HG02623 (cell line): ENCODE measurements around the gene EPDR1.
"Not testable (repeated sequence)": the region's sequence is repeated elsewhere in the genome, so short reads cannot be mapped to it uniquely, and the experiment has no call there.

Experiments used
- ATAC-seq: cut with Tn5 transposase; IDR thresholded peaks from one replicate; pipeline ENCODE4 v1.9.1; 2021; ENCODE audit warnings: moderate library complexity; ENCODE audit not compliant: unreplicated experiment

Gene EPDR1

GRCh38 chr7:37927773-37928444 lies 7.5 kb downstream of the EPDR1 start:
- ATAC-seq: no peak

GRCh38 chr7:37928878-37929277 lies 8.4 kb downstream of the EPDR1 start:
- no peak for ATAC-seq

GRCh38 chr7:37930226-37930948 lies 9.9 kb downstream of the EPDR1 start:
- ATAC-seq: no peak

- no peak for ATAC-seq
Measured at GRCh38 chr7:37932543-37932942, 12.1 kb downstream of the EPDR1 start.

GRCh38 chr7:37933018-37933566 lies 12.7 kb downstream of the EPDR1 start:
- no peak for ATAC-seq

- no peak for ATAC-seq
Measured at GRCh38 chr7:37942934-37943610, 22.6 kb downstream of the EPDR1 start.

GRCh38 chr7:37943905-37944736 lies 23.7 kb downstream of the EPDR1 start:
- no peak for ATAC-seq

- ATAC-seq: no peak
Measured at GRCh38 chr7:37944737-37945054, 24.3 kb downstream of the EPDR1 start.

GRCh38 chr7:37945336-37945735 lies 24.9 kb downstream of the EPDR1 start:
- no peak for ATAC-seq

- ATAC-seq: no peak
Measured at GRCh38 chr7:37947138-37947940, 26.9 kb downstream of the EPDR1 start.

- no peak for ATAC-seq
Measured at GRCh38 chr7:37947941-37948210, 27.4 kb downstream of the EPDR1 start.

- no peak for ATAC-seq
Measured at GRCh38 chr7:37952240-37952639, 31.8 kb downstream of the EPDR1 start.

- ATAC-seq: not testable (repeated sequence)
Measured at GRCh38 chr7:37954217-37954616, 33.8 kb downstream of the EPDR1 start.

- no peak for ATAC-seq
Measured at GRCh38 chr7:37956791-37957190, 36.4 kb downstream of the EPDR1 start.

- no peak for ATAC-seq
Measured at GRCh38 chr7:37957221-37957970, 37.0 kb downstream of the EPDR1 start.

- ATAC-seq: no peak
Measured at GRCh38 chr7:37960483-37960882, 40.0 kb downstream of the EPDR1 start.

GRCh38 chr7:37961251-37961650 lies 40.8 kb downstream of the EPDR1 start:
- no peak for ATAC-seq

- no peak for ATAC-seq
Measured at GRCh38 chr7:37964196-37964595, 43.8 kb downstream of the EPDR1 start.

GRCh38 chr7:37970211-37970610 lies 49.8 kb downstream of the EPDR1 start:
- no peak for ATAC-seq

- no peak for ATAC-seq
Measured at GRCh38 chr7:37971491-37971890, 51.1 kb downstream of the EPDR1 start.
